ENCODE measurements around the gene PSMD11.

- no peak for TF ChIP-seq EZH2 (IDR thresholded peaks at IDR 0.05; ENCODE audit: borderline replicate concordance, low read length)
- TF ChIP-seq, protein P1, sequence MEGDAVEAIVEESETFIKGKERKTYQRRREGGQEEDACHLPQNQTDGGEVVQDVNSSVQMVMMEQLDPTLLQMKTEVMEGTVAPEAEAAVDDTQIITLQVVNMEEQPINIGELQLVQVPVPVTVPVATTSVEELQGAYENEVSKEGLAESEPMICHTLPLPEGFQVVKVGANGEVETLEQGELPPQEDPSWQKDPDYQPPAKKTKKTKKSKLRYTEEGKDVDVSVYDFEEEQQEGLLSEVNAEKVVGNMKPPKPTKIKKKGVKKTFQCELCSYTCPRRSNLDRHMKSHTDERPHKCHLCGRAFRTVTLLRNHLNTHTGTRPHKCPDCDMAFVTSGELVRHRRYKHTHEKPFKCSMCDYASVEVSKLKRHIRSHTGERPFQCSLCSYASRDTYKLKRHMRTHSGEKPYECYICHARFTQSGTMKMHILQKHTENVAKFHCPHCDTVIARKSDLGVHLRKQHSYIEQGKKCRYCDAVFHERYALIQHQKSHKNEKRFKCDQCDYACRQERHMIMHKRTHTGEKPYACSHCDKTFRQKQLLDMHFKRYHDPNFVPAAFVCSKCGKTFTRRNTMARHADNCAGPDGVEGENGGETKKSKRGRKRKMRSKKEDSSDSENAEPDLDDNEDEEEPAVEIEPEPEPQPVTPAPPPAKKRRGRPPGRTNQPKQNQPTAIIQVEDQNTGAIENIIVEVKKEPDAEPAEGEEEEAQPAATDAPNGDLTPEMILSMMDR (conservative IDR thresholded peaks at IDR 0.05 in 1 of 2, IDR thresholded peaks at IDR 0.05 in 1 of 2; ENCODE audit: extremely low read depth in 1 of 2, insufficient read depth in 1 of 2, low read depth in 1 of 2, low read length in 2 of 2) = no peak
Observed at GRCh38 chr17:32495359-32496231, 51.3 kb downstream of the PSMD11 start.
